NCI-H2227 (cell line): Measurements from ENCODE around the gene ARMC2.
"Not testable (repeated sequence)": the region's sequence is repeated elsewhere in the genome, so short reads cannot be mapped to it uniquely, and the experiment has no call there.

Source experiments
- DNase-seq: peaks from one replicate; lab custom pipeline; 2025; ENCODE audit not compliant: unreplicated experiment; lab: John Stamatoyannopoulos, UW

The ARMC2 gene

DNA sequence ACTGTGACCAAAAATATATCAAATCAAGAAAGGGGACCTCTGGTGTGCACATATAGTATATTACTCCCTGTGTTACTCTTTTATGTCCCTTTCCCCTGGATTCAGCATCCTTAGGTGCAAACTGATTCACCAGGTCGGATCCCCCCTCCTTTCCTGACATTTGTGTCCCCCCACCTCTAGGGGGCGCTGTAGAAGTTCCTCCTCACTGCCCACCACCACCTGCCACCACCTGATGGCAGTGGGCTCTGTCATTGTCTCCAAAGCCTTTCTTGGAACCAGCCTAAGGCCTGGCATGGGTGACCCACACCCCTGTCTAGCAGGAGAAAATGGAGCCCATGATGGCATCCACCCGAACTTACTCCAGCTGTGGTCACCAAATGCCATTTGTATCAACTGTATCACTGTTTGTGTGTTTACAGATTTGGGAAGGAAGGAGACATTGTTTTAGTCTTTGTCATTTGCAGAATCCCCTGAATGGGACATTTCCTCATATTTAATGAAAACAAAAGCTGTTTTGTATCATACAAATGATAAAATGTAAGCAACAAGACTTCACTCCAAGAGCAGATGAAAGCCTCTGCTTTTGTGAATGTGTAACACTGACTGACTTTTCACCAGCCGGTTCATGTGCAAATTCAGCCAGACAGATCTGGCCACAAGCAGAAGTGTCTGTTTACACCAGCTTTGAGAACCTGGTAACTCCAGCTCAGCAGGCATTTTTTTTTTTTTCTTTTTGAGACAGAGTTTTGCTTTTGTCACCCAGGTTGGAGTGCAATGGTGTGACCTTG, 66.2 kb downstream of the ARMC2 start:
- DNase-seq = no peak

DNA sequence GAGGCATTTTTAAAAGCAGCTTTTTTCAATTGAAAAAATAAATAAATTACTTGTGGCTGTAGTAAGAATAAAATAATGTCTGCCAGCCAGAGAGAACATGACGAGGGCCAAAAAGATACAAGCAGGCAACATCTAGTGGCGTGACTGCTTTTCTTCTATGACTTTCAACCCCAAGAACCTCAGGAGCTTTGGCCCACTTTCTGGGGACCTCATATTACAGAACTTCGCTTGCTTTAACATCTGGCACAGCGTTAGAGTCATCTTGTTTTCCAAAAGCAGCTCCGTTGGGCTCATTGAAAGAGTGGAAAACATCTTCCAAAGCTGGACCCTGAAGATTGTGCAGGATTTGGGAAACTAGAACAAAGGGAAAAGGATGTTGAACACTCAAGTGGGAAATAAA, 67.0 kb downstream of the ARMC2 start:
- no peak for DNase-seq

DNA sequence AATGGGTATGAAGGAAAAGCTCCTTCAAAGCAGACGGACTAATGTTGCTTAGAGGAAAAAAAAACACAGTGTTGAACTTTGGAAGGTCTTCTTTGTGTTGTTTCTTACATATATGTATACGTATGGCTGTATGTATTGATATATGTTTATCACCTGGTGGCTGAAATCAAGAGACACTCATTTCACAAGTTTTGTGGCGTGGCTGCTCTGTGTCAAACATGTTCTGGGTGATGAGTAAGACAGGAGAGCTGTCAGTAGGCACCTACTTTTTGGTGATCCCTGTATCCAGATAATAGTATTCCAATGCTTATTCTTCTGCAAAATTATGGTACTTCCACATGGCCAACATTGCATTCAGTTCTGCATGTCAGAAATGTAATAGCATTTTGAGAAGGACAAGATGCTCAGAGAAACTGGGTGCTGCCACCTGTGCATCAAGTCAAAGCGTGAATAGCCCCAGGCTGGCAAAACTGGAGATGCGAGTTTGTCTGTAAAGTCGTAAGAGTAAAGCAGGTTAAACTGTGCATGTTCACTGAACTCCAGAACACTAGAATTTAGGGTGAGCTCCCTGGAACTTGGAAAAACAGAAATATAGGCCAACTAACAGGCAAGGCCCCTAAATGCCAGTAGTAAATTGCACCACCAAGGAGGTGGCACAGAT, 67.9 kb downstream of the ARMC2 start:
- no peak for DNase-seq

- no peak for DNase-seq
Measured at GRCh38 chr6:108920751-108921150, 72.5 kb downstream of the ARMC2 start.

GRCh38 chr6:108921547-108922361, 73.5 kb downstream of the ARMC2 start:
- DNase-seq = peak; percentile 7

- DNase-seq = no peak
Measured at GRCh38 chr6:108922499-108922898, 74.3 kb downstream of the ARMC2 start.

DNA sequence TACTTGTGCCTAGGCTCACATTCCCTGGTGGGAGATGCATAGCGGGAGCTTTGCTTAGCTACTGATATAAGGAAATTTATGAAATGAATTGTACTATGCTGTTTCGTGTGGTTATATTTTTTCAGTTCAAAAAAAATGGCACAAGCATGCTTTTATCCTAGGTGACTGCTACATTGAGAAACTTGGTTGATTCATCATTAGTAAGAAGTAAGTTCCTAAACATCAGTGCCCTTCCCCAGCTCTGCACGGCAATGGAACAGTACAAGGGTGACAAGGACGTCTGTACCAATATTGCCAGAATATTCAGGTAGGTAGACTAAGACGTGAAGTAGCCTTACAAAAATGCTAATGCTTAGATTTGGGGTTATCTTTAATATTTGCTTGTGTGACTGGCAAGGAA, 79.7 kb downstream of the ARMC2 start:
- DNase-seq = no peak

- DNase-seq = no peak
Measured at GRCh38 chr6:108928650-108929049, 80.4 kb downstream of the ARMC2 start.

- DNase-seq = not testable (repeated sequence)
Measured at GRCh38 chr6:108931090-108931489, 82.9 kb downstream of the ARMC2 start.

GRCh38 chr6:108937170-108937569, 88.9 kb downstream of the ARMC2 start:
- no peak for DNase-seq

DNA sequence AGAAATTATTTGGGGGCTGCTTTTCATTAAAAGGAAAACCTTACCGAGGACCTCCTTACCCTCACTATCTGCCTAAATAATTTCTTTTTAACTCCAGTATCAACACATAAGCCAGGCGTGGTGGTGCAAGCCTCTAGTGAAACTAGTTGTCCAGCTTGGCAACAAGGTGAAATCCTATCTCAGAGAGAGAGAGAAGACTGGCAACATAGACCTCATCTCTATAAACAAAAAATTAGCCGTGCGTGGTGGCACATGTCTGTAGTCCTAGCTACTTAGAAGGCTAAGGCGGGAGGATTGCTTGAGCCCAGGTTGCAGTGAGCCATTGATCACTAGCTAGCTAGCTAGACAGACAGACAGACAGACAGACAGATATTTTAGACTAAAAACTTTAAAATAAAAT, 92.5 kb downstream of the ARMC2 start:
- DNase-seq = no peak

GRCh38 chr6:108941281-108941680, 93.1 kb downstream of the ARMC2 start:
- no peak for DNase-seq

GRCh38 chr6:108941859-108942258, 93.6 kb downstream of the ARMC2 start:
- no peak for DNase-seq

DNA sequence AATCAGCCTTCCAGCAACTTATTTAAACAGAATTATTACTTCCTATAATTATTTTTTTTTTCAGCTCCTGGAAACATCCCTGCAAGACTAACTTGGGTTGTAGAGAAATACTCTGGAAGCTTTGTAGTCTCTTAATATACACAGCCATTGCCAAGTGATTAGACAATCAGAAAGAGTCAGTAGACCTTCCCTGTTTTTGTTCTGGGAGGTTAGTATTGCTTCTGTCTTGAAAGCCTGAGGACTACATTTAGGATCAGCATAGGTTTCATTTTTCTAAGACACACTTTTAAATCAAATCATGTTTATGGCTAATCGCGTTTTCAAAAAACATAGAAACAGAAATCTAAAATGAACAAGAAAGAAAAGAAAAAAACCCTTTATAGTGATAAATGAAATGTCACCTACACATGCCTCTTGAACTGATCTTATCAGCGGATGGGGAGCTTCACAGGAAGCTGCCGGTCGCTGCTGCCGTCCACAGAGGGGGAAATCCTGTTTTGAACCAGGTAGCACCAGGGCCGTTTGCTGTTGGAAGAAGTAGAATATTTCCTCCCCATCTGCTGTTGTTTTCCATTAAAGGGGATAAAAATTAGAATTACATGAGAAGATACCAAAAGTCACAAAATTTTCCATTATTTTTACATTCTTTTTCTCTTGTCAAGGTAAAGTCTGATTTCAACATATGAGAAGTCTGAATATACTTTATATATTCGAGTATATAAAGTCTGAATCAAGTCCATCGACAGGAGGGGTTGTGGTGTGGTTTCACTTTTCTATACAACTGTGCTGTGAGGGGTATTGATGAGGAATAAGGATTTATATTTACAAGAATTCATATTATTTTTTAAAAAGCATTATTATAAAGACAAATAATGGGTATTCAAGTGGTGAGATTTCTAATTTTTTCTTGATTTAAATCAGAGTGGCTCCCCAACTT, 94.6 kb downstream of the ARMC2 start:
- no peak for DNase-seq

DNA sequence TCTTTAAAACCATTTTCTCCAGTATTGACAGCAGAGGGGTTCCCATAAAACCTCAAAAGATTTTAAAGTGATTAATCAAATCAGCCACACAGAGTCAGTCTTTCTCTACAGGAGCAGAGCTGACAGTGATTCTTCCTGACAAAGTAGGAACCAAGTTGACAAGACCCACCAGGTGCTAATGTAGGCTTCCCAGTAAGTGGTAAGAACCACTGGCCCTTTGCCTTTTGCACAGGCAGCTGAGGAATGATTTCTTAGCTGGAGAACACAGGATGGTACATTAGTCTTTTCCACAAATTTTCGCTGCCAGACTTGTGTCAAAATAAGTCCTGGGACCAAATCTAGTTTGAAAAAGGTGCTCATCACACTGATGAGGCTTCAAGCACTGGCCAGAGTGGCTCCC, 95.8 kb downstream of the ARMC2 start:
- DNase-seq = no peak

DNA sequence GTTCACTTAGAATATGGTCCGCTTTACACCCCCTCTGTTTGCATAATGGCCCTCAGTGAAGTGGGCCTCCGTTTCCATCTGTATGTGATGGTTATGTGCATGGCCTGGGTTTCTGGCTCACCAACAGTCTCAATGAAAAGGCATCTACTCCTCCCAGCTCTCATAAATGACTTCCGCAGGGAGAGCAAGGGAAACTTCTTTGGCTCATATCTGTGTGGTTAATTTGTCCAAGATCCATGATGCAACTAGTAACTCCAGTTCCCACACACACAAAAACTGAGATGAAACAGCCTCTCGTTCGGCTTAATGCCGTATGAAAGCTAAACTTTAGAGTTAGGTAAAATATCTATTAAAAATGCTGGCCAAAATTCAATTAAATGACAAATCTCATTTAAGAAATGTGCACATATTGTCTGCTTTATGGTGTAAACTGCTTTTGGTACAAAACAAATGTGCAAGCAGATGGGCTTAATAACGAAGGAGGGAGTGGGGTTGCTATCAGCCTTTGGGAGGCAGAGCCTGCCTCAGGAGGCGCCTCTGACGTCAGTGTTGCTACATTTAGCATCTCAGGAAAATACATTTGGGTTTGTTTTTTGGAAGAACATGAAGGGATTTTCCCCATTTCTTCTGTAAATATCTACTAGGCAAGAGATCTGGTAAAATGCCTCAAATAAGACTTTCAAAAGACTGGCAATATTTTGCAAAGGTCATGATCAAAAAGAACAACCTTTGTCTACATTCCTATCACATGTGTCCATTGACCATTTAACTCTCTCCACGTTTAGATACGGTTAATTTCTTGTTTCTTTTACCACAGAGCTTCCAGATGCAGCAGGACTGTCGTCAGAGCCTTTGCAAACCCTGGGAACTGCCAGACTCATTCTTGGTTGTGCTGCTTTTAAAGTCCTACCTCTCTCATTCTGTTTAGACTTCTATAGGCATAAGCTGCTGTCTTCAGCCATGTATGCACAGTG, 96.8 kb downstream of the ARMC2 start:
- no peak for DNase-seq

DNA sequence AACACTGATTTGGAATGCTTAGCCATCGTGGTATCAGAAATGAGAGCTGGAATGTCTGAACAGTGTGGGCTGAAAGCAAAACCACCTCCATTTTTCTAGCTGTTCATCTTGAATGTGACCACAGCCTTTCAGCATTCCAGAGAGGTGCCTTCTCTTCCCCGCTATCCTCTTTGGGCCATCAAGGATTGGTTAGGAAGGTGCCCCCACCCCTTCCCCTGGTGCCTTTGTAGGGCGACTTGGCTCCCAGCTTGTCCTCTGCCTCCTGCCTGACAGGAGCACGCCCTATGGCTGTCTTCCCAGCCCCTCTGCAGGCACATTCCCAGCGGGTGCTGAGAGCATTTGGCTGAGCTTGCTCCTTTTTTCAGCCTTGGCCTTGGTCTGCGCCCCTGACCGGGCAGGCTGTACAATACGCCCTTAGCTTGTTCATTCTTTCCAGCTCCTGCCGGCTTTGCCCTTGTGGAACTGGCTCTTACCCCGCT, 97.5 kb downstream of the ARMC2 start:
- DNase-seq = no peak

- DNase-seq = no peak
Measured at GRCh38 chr6:108946695-108947094, 98.5 kb downstream of the ARMC2 start.

DNA sequence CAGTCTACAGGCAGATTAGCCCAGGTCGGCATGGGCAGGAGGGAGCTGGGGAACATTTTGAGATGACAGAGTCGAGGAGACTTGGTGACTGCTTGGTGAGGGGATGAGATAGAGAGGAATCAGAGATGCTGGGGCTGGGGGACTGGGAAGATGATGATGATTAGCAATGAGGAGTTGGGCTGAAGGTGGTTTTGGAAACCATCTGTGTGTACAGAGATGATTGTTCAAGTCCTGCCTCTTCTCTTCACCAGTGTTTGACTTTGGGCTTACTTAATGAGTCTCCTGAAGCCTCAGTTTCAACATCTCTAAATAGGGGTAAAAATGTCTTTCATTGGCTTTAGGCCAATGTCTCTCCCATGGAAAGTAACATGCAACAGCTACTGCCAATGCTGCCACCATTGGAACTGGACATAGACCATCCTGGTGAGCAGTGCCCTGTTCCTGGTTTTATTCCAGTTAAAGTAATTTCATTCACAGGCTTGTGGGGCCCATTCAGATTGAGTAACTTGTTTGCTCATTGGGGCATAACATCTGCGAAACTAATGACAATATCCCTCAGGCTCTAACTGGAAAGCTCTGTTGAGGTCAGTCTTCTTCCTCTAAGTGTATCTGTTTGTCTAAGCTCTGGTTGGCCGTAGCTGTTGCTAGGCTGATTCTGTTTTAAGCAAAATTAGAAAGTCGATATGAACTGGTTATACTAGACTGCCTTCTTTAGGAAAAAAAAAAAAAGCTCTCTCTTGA, 99.1 kb downstream of the ARMC2 start:
- no peak for DNase-seq
